HG03575 (cell line): ENCODE results near the gene ZFPL1.
"Not testable (repeated sequence)": the region's sequence is repeated elsewhere in the genome, so short reads cannot be mapped to it uniquely, and the experiment has no call there.

Experiments
- ATAC-seq: cut with Tn5 transposase; IDR thresholded peaks from one replicate; pipeline ENCODE4 v1.9.1; 2021; ENCODE audit not compliant: unreplicated experiment, insufficient number of reproducible peaks, low FRiP score; ENCODE audit errors: extremely low read depth

ZFPL1 gene

GRCh38 chr11:65111744-65112545, 27.9 kb downstream of the ZFPL1 start, which contains the start of gene TM7SF2:
TSS of gene TM7SF2 (plus strand) at chr11:65111872. CDS start at chr11:65112016, 144 bp downstream.
- no peak for ATAC-seq

- ATAC-seq: no peak
These were observed 28.7 kb downstream of the ZFPL1 start for GRCh38 chr11:65112546-65113360.

GRCh38 chr11:65113361-65113756, 29.3 kb downstream of the ZFPL1 start:
- no peak for ATAC-seq

- no peak for ATAC-seq
These were observed 29.8 kb downstream of the ZFPL1 start for GRCh38 chr11:65113839-65114238.

GRCh38 chr11:65114538-65115171, 30.6 kb downstream of the ZFPL1 start:
- no peak for ATAC-seq

- ATAC-seq: no peak
These were observed 31.5 kb downstream of the ZFPL1 start for GRCh38 chr11:65115361-65116082.

- no peak for ATAC-seq
These were observed 32.6 kb downstream of the ZFPL1 start for GRCh38 chr11:65116370-65117205.

GRCh38 chr11:65117206-65118096, 33.4 kb downstream of the ZFPL1 start, which contains the start of gene ZNHIT2:
TSS of gene ZNHIT2 (minus strand) at chr11:65117701. CDS start at chr11:65117653, 48 bp downstream.
- ATAC-seq: peak; percentile 31

- no peak for ATAC-seq
These were observed 34.2 kb downstream of the ZFPL1 start for GRCh38 chr11:65118097-65118837.

GRCh38 chr11:65118891-65119669, 35.1 kb downstream of the ZFPL1 start:
- ATAC-seq: not testable (repeated sequence)

- no peak for ATAC-seq
These were observed 35.6 kb downstream of the ZFPL1 start for GRCh38 chr11:65119670-65119995.

GRCh38 chr11:65120831-65121230, 36.8 kb downstream of the ZFPL1 start:
- no peak for ATAC-seq

GRCh38 chr11:65121447-65121864, 37.4 kb downstream of the ZFPL1 start:
- no peak for ATAC-seq

GRCh38 chr11:65121865-65122696, 38.1 kb downstream of the ZFPL1 start, which contains the start of the genes FAU and MRPL49:
TSS of gene FAU (minus strand) at chr11:65122134. CDS start at chr11:65121813, 321 bp downstream.
TSS of gene MRPL49 (plus strand) at chr11:65122321. CDS start at chr11:65122347, 26 bp downstream.
- no peak for ATAC-seq
